Liver (tissue), 3 donors: ENCODE results near the gene TMEM94.

ENCODE experiments used
- ATF3 ChIP-seq: IDR thresholded peaks from 2 replicates; pipeline ENCODE4 v1.6.1; 2016; ENCODE audit warnings: antibody characterized with exemption
- CTCF ChIP-seq: fragments of 150-350 bp; IDR thresholded peaks from 2 replicates; pipeline ENCODE4 v1.5.1; 2017; ENCODE audit warnings: improper control_type of control experiment, low read depth, low read length; ENCODE audit not compliant: missing input control
- FOXA1 ChIP-seq: IDR thresholded peaks from 2 replicates; pipeline ENCODE4 v1.6.1; 2016; ENCODE audit warnings: antibody characterized with exemption
- GABPA ChIP-seq, 2 donors: IDR thresholded peaks in 1 of 2; conservative IDR thresholded peaks in 1 of 2; 2 replicates each; pipeline ENCODE4 v1.6.1; 2016; ENCODE audit warnings: antibody characterized with exemption in 2 of 2, mild to moderate bottlenecking in 1 of 2, moderate library complexity in 1 of 2
- MAX ChIP-seq: IDR thresholded peaks from 2 replicates; pipeline ENCODE4 v1.6.1; 2016; ENCODE audit warnings: antibody characterized with exemption
- RAD21 ChIP-seq, 2 donors: IDR thresholded peaks; 2 replicates each; pipeline ENCODE4 v1.6.1; 2016; ENCODE audit warnings: antibody characterized with exemption in 2 of 2, mild to moderate bottlenecking in 2 of 2
- REST ChIP-seq: IDR thresholded peaks from 2 replicates; pipeline ENCODE4 v1.6.1; 2016; ENCODE audit warnings: antibody characterized with exemption, mild to moderate bottlenecking
- SP1 ChIP-seq: IDR thresholded peaks from 2 replicates; pipeline ENCODE4 v1.6.1; 2018; ENCODE audit warnings: antibody characterized with exemption, mild to moderate bottlenecking
- ZBTB33 ChIP-seq: IDR thresholded peaks from 2 replicates; pipeline ENCODE4 v1.6.1; 2016; ENCODE audit warnings: antibody characterized with exemption
- donor health status: healthy.
- donor health status: healthy.

GRCh38 chr17:75445296-75445695 lies 11.1 kb upstream of the TMEM94 start:
- TF ChIP-seq RAD21 (IDR thresholded peaks at IDR 0.05) (no peak), CTCF (no peak), ZBTB33 (no peak), FOXA1 (no peak), MAX (no peak), REST (no peak), SP1 (no peak), GABPA (IDR thresholded peaks at IDR 0.05 in 1 of 2, conservative IDR thresholded peaks at IDR 0.05 in 1 of 2) (no peak), ATF3 (no peak)
